ENCODE results near the gene GLIPR1L1.

- no peak for TF ChIP-seq POLR2A (IDR thresholded peaks at IDR 0.05)
- TF ChIP-seq, protein P1, sequence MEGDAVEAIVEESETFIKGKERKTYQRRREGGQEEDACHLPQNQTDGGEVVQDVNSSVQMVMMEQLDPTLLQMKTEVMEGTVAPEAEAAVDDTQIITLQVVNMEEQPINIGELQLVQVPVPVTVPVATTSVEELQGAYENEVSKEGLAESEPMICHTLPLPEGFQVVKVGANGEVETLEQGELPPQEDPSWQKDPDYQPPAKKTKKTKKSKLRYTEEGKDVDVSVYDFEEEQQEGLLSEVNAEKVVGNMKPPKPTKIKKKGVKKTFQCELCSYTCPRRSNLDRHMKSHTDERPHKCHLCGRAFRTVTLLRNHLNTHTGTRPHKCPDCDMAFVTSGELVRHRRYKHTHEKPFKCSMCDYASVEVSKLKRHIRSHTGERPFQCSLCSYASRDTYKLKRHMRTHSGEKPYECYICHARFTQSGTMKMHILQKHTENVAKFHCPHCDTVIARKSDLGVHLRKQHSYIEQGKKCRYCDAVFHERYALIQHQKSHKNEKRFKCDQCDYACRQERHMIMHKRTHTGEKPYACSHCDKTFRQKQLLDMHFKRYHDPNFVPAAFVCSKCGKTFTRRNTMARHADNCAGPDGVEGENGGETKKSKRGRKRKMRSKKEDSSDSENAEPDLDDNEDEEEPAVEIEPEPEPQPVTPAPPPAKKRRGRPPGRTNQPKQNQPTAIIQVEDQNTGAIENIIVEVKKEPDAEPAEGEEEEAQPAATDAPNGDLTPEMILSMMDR (IDR thresholded peaks at IDR 0.05 in 4 of 5, conservative IDR thresholded peaks at IDR 0.05 in 1 of 5), result no peak
Observed at GRCh38 chr12:75389061-75389460, 54.6 kb downstream of the GLIPR1L1 start.
